Measurements from ENCODE around the gene NELL2.

- TF ChIP-seq CTCF (conservative IDR thresholded peaks at IDR 0.05; ENCODE audit: low read depth, low read length) (no peak), EZH2 (IDR thresholded peaks at IDR 0.05; ENCODE audit: low read length, unreplicated experiment) (no peak), EZH2phosphoT487 (IDR thresholded peaks at IDR 0.05; ENCODE audit: borderline replicate concordance, low read length) (no peak)
Observed at GRCh38 chr12:44881197-44881596, 5.1 kb upstream of the NELL2 start.
